Measurements from ENCODE around the gene RNF115. TPM values are rescaled to one million over a fixed set of nuclear protein-coding genes. Genes with fewer than 3 reads are reported as not detected.

The RNF115 gene
- total and polyA plus RNA-seq, 7 donors, result 3.2 to 81.6 (median 45.9) TPM

DNA sequence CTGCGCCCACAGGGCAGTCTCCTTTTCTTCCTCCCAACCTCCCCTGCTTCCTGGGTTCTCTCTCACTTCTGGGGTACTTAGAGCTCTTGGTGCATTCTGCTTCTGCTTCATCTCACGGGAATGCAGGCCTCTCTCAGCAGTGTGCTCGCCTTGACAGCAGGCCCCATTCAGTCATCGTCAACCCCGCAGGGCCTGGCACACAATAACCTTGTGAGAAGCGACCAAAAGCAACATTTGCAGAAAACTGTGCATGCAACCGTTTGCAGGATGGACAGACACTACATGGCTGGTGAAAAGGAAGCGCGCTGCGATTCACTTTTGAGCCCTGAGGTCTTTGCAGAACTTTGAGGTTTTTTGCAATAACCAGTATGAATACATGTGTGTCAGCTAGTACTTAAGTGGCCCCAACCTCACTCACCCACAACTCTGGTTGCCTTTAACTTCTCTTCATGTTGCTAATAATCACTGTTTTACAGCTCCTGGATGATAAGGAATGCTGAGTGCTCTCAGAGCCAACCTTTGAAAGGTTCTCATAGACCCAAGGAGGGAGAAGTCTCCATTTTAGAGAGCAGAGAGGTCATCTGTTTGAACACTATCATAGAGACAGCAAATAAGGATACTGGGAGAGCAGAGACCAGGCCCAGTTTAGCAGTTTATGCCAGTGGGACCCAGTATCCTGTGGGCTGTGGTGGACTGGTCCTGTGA is 107.1 kb downstream of the RNF115 start:
- no peak overlapping the region for H3K27ac ChIP-seq
- H3K4me3 ChIP-seq, result no peak overlapping the region
- DNase-seq (no peak), ATAC-seq (no peak)
- WGBS, 3 donors, result 76 to 86% (median 83%) methylated on average over 10 of the region's 10 CpGs
- H3K27me3 ChIP-seq (ENCODE audit: insufficient read depth in 3 of 3, low read length in 2 of 3), result no peaks in the 10 kb centered on the region
- TF ChIP-seq, protein P1, sequence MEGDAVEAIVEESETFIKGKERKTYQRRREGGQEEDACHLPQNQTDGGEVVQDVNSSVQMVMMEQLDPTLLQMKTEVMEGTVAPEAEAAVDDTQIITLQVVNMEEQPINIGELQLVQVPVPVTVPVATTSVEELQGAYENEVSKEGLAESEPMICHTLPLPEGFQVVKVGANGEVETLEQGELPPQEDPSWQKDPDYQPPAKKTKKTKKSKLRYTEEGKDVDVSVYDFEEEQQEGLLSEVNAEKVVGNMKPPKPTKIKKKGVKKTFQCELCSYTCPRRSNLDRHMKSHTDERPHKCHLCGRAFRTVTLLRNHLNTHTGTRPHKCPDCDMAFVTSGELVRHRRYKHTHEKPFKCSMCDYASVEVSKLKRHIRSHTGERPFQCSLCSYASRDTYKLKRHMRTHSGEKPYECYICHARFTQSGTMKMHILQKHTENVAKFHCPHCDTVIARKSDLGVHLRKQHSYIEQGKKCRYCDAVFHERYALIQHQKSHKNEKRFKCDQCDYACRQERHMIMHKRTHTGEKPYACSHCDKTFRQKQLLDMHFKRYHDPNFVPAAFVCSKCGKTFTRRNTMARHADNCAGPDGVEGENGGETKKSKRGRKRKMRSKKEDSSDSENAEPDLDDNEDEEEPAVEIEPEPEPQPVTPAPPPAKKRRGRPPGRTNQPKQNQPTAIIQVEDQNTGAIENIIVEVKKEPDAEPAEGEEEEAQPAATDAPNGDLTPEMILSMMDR (IDR thresholded peaks at IDR 0.05), result no peak
- H3K4me1 ChIP-seq, result peaks cover 6% of the 10 kb centered on the region
- H3K36me3 ChIP-seq (ENCODE audit: insufficient read depth in 1 of 2, low read depth in 1 of 2), result no peaks in the 10 kb centered on the region
- intact Hi-C loops (cut with DNase I), result no loop called here
- no peaks in the 10 kb centered on the region for H3K9me3 ChIP-seq

DNA sequence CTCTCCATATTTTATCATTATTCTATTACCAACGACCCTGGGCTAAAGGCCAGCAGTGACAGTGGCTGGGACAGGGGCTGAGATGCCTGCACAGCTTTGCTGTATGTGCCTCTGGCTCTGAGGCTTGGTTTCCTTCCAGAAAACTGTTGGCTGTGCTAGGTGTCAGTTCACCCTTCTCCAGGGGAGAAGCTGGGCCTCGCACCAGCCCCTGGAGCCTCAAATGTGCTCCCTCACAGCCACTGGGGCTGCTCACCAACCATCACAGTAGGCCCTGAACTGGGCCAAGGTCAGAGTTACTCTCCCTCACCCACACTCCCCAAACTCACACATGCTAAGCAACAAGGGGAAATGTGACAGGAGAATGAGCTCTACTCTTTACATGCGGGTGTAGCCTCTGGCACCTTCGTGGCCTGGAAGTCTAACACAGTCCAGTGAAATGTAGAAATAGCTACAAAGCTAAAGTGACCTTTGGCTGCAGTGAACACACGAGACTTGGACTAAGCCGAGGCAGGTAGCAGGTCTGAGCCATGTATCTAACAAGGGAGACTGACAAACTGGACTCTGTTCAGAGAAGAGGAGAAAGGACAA is 109.3 kb downstream of the RNF115 start:
- DNase-seq, result no peak

GRCh38 chr1:145711213-145711651 is 112.7 kb downstream of the RNF115 start:
- Histone ChIP-seq H3K36me3 (ENCODE audit: insufficient read depth in 1 of 2, low read depth in 1 of 2) (no peaks in the 10 kb centered on the region), H3K4me3 (no peak overlapping the region), H3K27ac (no peak overlapping the region), H3K27me3 (ENCODE audit: insufficient read depth in 3 of 3, low read length in 2 of 3) (no peaks in the 10 kb centered on the region), H3K9me3 (no peaks in the 10 kb centered on the region), H3K4me1 (no peaks in the 10 kb centered on the region)
- DNase-seq, result no peak
- ATAC-seq, result peak in 1 of 4 donors; percentile 40
- 27 to 34% (median 28%) methylated on average over 3 of the region's 3 CpGs for WGBS, 3 donors
- TF ChIP-seq, protein P1 (IDR thresholded peaks at IDR 0.05), result no peak
- intact Hi-C loops (cut with DNase I), result no loop called here

More for the DNA sequence above, 109.3 kb downstream of the RNF115 start:
- H3K9me3 ChIP-seq, result no peaks in the 10 kb centered on the region
- no peaks in the 10 kb centered on the region for H3K27me3 ChIP-seq (ENCODE audit: insufficient read depth in 3 of 3, low read length in 2 of 3)
- WGBS, 3 donors, result 49 to 61% (median 50%) methylated on average over 6 of the region's 6 CpGs
- H3K27ac ChIP-seq, result no peak overlapping the region
- no peak for ATAC-seq
- intact Hi-C loops (cut with DNase I), result no loop called here
- TF ChIP-seq, protein P1 (IDR thresholded peaks at IDR 0.05), result no peak
- H3K36me3 ChIP-seq (ENCODE audit: insufficient read depth in 1 of 2, low read depth in 1 of 2), result no peaks in the 10 kb centered on the region
- H3K4me1 ChIP-seq, result no peaks in the 10 kb centered on the region
- H3K4me3 ChIP-seq, result no peak overlapping the region

GRCh38 chr1:145710291-145711027 is 113.4 kb downstream of the RNF115 start:
- Histone ChIP-seq H3K27me3 (ENCODE audit: insufficient read depth in 3 of 3, low read length in 2 of 3) (no peaks in the 10 kb centered on the region), H3K4me3 (no peak overlapping the region), H3K4me1 (no peaks in the 10 kb centered on the region), H3K27ac (no peak overlapping the region), H3K9me3 (no peaks in the 10 kb centered on the region), H3K36me3 (ENCODE audit: insufficient read depth in 1 of 2, low read depth in 1 of 2) (no peaks in the 10 kb centered on the region)
- no peak for DNase-seq
- no peak for ATAC-seq
- intact Hi-C loops (cut with DNase I), result no loop called here
- TF ChIP-seq, protein P1 (IDR thresholded peaks at IDR 0.05), result no peak
- WGBS, 3 donors, result 75 to 82% (median 79%) methylated on average over 4 of the region's 4 CpGs
